HepG2 (cell line): ENCODE results near the gene RAC3. TPM values are rescaled to one million over a fixed set of nuclear protein-coding genes. Genes with fewer than 3 reads are reported as not detected.
A peak's percentile ranks its signal among the peaks of the same experiment; 100 is the strongest.

Experiments
- ARHGAP35 ChIP-seq: sonication (generic); formaldehyde crosslinking; IDR thresholded peaks from 2 replicates; pipeline ENCODE4 v1.9.0; 2022; ENCODE audit warnings: mild to moderate bottlenecking, inconsistent platforms, moderate library complexity, missing genetic modification reagents, borderline replicate concordance
- ATF7-NPFF ChIP-seq: sonication (generic); formaldehyde crosslinking; IDR thresholded peaks from 2 replicates; pipeline ENCODE4 v1.8.1; 2023; ENCODE audit warnings: mild to moderate bottlenecking, low read depth, missing genetic modification reagents, moderate library complexity
- ELF1 ChIP-seq: sonication (generic); formaldehyde crosslinking; IDR thresholded peaks from 2 replicates; pipeline ENCODE4 v1.4.0; 2020; ENCODE audit warnings: missing genetic modification reagents
- HDAC1 ChIP-seq: sonication (generic); formaldehyde crosslinking; IDR thresholded peaks from 2 replicates; pipeline ENCODE4 v1.5.1; 2020; ENCODE audit warnings: mild to moderate bottlenecking, missing genetic modification reagents
- PAWR ChIP-seq: sonication (generic); formaldehyde crosslinking; IDR thresholded peaks from 2 replicates; pipeline ENCODE4 v1.4.0; 2020; ENCODE audit warnings: missing genetic modification reagents, mild to moderate bottlenecking, borderline replicate concordance
- PITX1 ChIP-seq: sonication (generic); formaldehyde crosslinking; IDR thresholded peaks from 2 replicates; pipeline ENCODE4 v1.5.1; 2020; ENCODE audit warnings: mild to moderate bottlenecking, missing genetic modification reagents
- ZBTB42 ChIP-seq: sonication (generic); formaldehyde crosslinking; IDR thresholded peaks from 2 replicates; pipeline ENCODE4 v1.5.0; 2020; ENCODE audit warnings: mild to moderate bottlenecking, missing genetic modification reagents
- ZIK1 ChIP-seq: sonication (generic); formaldehyde crosslinking; IDR thresholded peaks from 2 replicates; pipeline ENCODE4 v1.5.0; 2020; ENCODE audit warnings: mild to moderate bottlenecking, low read depth, missing genetic modification reagents, borderline replicate concordance
- polyA plus RNA-seq, 8 experiments: library from polyadenylated mRNA; depleted of rRNA in 3 of 8; stranded (reverse) in 7 of 8; unstranded in 1 of 8; fragments of >200 nt; fragmentation: Illumina TruSeq in 4 of 8; extraction: Trizol in 4 of 8; gene quantifications; 2 replicates each; pipeline versions ENCODE4 v1.2.1 to v1.2.3, GENCODE V29; 2011 to 2016; ENCODE audit warnings: low read depth in 4 of 8, missing spikeins in 1 of 8, mixed read lengths in 1 of 8; ENCODE audit not compliant: insufficient read depth in 1 of 8
- total RNA-seq, 5 experiments: library from RNA; depleted of rRNA; stranded (reverse); fragments of >200 nt; fragmentation: Illumina TruSeq; extraction: Trizol; gene quantifications; 2 replicates each; pipeline ENCODE4 v1.2.3, GENCODE V29; 2016; ENCODE audit warnings: low read depth in 1 of 5
- TF ChIP-seq, protein P1 (sequence below): sonication (generic); formaldehyde crosslinking; IDR thresholded peaks from 2 replicates; pipeline ENCODE4 v1.4.0; 2020; ENCODE audit warnings: missing genetic modification reagents
- TF ChIP-seq, protein P2 (sequence below): sonication (generic); formaldehyde crosslinking; IDR thresholded peaks from 2 replicates; pipeline ENCODE4 v1.5.1; 2020; ENCODE audit warnings: missing genetic modification reagents, mild to moderate bottlenecking, borderline replicate concordance
- TF ChIP-seq, protein P3 (sequence below): sonication (generic); formaldehyde crosslinking; IDR thresholded peaks from 2 replicates; pipeline ENCODE4 v1.4.0; 2020; ENCODE audit warnings: missing genetic modification reagents, borderline replicate concordance
- TF ChIP-seq, protein P4 (sequence below): IDR thresholded peaks from 2 replicates; pipeline ENCODE4 v1.6.1; 2018; ENCODE audit warnings: missing genetic modification reagents, mild to moderate bottlenecking, missing compliant biosample characterization

The RAC3 gene
- total and polyA plus RNA-seq, 2 of the 13 experiments (the other 11 are each of a cell fraction or from before 2014, with no cell fraction given) = 10.5 to 21.3 TPM

DNA sequence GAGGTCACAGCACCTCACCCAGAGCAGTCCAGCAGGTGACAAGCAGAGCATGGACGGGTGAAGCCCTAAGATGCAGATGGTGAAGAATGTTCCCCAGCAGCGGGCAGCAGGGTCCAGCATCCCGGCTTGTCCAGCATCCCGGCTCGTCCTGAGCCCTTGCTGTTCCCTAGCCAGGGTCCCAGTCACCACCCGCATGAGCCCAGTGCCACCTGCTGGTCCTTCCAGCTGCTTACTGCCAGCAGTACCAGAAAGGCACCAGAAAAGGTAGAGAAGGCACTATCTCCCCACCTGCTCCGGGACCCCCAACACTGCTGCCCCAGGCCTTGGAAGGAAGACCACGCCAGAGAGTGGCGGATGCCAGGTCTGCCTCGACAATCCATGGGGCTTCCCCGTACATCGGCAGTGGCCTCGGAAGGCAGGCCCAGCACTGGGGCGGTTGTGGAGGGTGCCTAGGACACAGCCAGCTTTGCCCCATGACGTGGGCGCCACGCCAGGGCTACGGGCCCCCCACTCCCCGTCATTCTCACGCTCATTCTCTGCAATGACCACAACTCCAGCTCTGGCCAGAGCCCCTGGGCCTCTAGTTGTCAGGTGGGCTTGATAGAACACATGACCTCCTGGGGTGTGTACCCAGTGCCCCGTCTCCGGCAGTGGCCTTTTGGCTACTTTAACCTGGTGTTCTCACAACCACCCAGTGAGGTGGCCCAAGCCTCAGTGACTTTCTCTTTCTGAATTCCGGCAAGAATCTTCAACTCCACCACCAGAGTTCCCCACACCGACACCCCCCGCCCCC, 10.2 kb upstream of the RAC3 start (continued):
- 0 out of 2 replicates have a peak, but pooled peaks have one; percentile 3 for TF ChIP-seq ARHGAP35 (CRISPR knock-in tag)
- TF ChIP-seq ZBTB42 (CRISPR knock-in tag) = 0 out of 2 replicates have a peak, but pooled peaks have one; percentile 48
- TF ChIP-seq, protein P1, sequence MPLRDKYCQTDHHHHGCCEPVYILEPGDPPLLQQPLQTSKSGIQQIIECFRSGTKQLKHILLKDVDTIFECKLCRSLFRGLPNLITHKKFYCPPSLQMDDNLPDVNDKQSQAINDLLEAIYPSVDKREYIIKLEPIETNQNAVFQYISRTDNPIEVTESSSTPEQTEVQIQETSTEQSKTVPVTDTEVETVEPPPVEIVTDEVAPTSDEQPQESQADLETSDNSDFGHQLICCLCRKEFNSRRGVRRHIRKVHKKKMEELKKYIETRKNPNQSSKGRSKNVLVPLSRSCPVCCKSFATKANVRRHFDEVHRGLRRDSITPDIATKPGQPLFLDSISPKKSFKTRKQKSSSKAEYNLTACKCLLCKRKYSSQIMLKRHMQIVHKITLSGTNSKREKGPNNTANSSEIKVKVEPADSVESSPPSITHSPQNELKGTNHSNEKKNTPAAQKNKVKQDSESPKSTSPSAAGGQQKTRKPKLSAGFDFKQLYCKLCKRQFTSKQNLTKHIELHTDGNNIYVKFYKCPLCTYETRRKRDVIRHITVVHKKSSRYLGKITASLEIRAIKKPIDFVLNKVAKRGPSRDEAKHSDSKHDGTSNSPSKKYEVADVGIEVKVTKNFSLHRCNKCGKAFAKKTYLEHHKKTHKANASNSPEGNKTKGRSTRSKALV (CRISPR knock-in tag) = peak; percentile 95
- TF ChIP-seq PITX1 = peak; percentile 64
- TF ChIP-seq PAWR (CRISPR knock-in tag) = 0 out of 2 replicates have a peak, but pooled peaks have one; percentile 78
- TF ChIP-seq, protein P2, sequence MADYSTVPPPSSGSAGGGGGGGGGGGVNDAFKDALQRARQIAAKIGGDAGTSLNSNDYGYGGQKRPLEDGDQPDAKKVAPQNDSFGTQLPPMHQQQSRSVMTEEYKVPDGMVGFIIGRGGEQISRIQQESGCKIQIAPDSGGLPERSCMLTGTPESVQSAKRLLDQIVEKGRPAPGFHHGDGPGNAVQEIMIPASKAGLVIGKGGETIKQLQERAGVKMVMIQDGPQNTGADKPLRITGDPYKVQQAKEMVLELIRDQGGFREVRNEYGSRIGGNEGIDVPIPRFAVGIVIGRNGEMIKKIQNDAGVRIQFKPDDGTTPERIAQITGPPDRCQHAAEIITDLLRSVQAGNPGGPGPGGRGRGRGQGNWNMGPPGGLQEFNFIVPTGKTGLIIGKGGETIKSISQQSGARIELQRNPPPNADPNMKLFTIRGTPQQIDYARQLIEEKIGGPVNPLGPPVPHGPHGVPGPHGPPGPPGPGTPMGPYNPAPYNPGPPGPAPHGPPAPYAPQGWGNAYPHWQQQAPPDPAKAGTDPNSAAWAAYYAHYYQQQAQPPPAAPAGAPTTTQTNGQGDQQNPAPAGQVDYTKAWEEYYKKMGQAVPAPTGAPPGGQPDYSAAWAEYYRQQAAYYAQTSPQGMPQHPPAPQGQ = 0 out of 2 replicates have a peak, but pooled peaks have one; percentile 58
- TF ChIP-seq, protein P3, sequence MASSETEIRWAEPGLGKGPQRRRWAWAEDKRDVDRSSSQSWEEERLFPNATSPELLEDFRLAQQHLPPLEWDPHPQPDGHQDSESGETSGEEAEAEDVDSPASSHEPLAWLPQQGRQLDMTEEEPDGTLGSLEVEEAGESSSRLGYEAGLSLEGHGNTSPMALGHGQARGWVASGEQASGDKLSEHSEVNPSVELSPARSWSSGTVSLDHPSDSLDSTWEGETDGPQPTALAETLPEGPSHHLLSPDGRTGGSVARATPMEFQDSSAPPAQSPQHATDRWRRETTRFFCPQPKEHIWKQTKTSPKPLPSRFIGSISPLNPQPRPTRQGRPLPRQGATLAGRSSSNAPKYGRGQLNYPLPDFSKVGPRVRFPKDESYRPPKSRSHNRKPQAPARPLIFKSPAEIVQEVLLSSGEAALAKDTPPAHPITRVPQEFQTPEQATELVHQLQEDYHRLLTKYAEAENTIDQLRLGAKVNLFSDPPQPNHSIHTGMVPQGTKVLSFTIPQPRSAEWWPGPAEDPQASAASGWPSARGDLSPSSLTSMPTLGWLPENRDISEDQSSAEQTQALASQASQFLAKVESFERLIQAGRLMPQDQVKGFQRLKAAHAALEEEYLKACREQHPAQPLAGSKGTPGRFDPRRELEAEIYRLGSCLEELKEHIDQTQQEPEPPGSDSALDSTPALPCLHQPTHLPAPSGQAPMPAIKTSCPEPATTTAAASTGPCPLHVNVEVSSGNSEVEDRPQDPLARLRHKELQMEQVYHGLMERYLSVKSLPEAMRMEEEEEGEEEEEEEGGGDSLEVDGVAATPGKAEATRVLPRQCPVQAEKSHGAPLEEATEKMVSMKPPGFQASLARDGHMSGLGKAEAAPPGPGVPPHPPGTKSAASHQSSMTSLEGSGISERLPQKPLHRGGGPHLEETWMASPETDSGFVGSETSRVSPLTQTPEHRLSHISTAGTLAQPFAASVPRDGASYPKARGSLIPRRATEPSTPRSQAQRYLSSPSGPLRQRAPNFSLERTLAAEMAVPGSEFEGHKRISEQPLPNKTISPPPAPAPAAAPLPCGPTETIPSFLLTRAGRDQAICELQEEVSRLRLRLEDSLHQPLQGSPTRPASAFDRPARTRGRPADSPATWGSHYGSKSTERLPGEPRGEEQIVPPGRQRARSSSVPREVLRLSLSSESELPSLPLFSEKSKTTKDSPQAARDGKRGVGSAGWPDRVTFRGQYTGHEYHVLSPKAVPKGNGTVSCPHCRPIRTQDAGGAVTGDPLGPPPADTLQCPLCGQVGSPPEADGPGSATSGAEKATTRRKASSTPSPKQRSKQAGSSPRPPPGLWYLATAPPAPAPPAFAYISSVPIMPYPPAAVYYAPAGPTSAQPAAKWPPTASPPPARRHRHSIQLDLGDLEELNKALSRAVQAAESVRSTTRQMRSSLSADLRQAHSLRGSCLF (CRISPR knock-in tag) = peak; percentile 18; the same call in 1 of the 2 replicates
- TF ChIP-seq HDAC1 (CRISPR knock-in tag) = peak; percentile 77
- TF ChIP-seq ATF7-NPFF (CRISPR knock-in tag) = peak; percentile 90
- TF ChIP-seq ELF1 (CRISPR knock-in tag) = no peak
- TF ChIP-seq, protein P4, sequence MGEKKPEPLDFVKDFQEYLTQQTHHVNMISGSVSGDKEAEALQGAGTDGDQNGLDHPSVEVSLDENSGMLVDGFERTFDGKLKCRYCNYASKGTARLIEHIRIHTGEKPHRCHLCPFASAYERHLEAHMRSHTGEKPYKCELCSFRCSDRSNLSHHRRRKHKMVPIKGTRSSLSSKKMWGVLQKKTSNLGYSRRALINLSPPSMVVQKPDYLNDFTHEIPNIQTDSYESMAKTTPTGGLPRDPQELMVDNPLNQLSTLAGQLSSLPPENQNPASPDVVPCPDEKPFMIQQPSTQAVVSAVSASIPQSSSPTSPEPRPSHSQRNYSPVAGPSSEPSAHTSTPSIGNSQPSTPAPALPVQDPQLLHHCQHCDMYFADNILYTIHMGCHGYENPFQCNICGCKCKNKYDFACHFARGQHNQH (CRISPR knock-in tag) = peak; percentile 58; the same call in 1 of the 2 replicates
- TF ChIP-seq ZIK1 (CRISPR knock-in tag) = 0 out of 2 replicates have a peak, but pooled peaks have one; percentile 71
